Measurements from ENCODE around the gene CDKN3.
"Not testable (repeated sequence)": the region's sequence is repeated elsewhere in the genome, so short reads cannot be mapped to it uniquely, and the experiment has no call there.

The CDKN3 gene

DNA sequence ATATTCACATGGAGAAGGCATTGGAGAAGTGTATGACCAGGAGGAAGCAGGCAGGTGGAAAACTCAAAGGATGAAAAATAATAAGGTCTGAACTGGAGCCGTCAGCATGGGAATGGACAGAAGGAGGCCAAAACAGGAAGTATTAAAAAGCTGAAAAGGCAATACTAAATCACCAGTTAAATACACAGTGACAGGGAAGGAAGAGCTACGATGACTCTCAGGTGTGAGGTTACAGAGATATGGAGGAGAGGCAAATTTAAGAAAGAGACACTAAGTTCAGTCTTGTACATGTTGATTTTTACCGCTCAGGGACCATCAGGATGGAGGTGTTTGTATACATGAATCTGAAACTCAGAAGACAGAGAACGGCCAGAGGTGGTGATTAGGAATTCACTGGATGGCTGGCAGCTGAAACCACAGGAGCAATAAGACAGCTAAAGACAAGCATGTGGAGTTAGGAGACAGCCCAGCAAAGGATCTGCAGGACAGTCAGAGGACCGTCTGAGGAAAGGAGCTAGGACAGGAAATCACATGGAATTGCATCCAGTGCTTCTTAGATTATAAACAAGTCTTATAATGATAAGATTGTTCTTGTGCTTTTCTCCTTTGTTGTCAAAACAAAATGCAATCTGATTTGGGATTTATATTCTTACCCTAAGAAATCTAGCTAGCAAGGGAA lies 33.9 kb upstream of the CDKN3 start:
- H3K9me3 ChIP-seq (ENCODE audit: control insufficient read depth, insufficient read depth, low read length), result no peaks in the 10 kb centered on the region
- H3K9ac ChIP-seq (ENCODE audit: low read depth, low read length), result no peak overlapping the region
- peaks cover 45% of the 10 kb centered on the region for H3K4me1 ChIP-seq (ENCODE audit: insufficient read depth, low read length)
- H3K36me3 ChIP-seq (ENCODE audit: insufficient read depth, low read length), result no peaks in the 10 kb centered on the region

DNA sequence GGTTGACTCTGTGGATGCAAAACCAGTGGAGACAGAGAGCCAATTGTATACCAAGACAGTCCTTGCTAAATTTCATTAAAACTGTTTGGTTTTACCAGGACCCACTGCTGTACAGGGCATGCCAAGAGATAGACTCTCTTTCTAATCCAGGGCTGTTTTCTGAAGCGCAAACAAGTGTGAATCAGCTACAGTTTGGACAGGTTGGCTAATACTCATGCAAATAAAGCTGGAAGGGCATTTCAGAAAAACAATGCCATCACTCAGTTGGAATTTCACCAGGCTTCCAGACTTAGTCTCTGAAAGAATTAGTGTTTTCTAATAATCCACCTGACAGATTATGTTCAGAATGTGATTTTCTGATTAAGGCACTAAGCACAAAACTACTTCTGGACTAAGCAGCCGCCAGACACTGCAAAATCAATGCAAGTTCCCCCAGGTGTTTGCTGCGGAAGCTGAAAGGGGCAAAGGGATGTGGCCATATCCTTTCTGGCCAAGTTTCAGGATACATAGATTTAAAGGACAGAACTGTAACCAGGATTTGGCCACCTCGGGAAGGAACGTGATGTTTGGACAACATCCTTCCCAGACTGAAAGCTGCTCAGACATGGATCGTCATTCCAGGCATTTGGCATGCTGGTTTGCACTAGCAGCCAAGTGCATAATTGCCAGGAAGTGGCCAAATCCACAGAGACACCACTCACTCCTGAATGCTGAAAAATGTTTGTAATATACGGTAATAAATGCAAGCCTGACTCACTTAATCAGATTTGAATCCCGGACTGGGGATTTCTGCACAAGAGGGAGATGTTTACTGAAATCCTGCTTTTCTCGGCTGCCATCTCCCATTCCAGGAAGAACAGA lies 32.0 kb upstream of the CDKN3 start:
- peaks cover 47% of the 10 kb centered on the region for H3K4me1 ChIP-seq (ENCODE audit: insufficient read depth, low read length)
- no peaks in the 10 kb centered on the region for H3K9me3 ChIP-seq (ENCODE audit: control insufficient read depth, insufficient read depth, low read length)
- H3K36me3 ChIP-seq (ENCODE audit: insufficient read depth, low read length), result no peaks in the 10 kb centered on the region
- H3K9ac ChIP-seq (ENCODE audit: low read depth, low read length), result no peak overlapping the region

DNA sequence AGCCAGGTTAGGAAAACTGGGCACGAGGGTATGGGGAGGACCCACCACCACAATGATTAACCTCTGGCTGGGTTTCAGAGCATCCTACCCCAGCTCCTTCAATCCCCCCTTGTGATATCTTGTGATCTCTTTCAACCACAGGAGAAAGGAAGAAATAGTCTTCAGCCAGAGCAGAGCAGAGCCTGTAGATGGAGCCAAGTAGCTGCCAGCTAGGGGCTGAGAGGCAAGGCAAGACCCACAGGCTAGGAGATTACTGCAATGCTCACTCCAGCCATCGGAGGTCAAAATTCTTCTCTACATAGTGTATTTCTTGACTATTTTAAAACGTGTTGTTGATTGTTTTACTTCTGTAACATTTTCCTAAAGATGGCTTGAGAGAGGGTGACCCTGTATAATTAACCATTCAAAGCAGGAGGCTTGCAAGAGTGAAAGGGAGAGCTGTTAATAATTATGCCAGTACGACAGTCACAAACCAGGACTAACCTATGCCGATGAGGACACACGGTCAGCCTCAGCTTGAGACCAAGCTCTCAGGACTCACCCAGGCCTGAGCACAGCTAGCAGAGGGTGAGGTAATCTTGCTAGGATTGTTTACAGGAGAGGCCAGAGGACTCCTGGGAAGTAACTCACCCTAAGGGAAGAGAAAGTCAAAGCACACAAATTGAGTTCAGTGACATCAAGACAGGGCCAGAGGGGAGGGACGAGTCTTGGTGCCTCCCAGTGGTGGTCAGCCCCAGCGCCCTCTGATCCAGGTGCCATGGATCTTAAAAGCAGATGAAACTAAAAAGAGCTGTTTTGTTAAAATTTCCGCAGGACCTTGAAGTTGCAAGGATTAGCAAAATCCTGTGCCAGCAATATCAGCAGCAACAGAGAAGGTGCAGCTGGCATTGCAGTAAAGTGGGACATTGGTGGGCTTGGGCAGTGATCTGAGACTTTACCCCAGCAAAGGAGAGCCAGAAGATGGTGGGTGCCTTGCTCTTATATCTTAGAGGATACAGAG lies 29.8 kb upstream of the CDKN3 start:
- Histone ChIP-seq H3K4me1 (ENCODE audit: insufficient read depth, low read length) (peaks cover 45% of the 10 kb centered on the region), H3K9ac (ENCODE audit: low read depth, low read length) (peak overlapping the region; percentile 17; the same call in 1 of the 2 replicates), H3K36me3 (ENCODE audit: insufficient read depth, low read length) (no peaks in the 10 kb centered on the region), H3K9me3 (ENCODE audit: control insufficient read depth, insufficient read depth, low read length) (no peaks in the 10 kb centered on the region)

DNA sequence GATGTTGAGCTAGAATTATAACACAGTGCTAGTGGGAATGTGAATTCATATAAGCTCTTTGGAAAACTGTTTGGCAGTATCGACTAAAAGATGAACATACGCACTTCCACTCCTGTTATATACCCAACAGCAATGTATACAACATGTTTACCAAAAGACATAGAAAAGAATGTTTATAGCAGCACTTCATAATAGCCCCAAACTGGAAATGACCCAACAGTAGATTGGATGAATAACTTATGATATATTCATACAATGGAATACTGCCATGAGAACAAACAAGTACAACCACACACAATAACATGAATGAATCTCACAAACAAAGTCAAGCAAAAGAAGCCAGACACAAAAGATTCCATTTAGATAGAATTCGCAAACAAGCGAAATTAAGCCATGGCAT lies 28.5 kb upstream of the CDKN3 start:
- H3K4me1 ChIP-seq (ENCODE audit: insufficient read depth, low read length), result peaks cover 36% of the 10 kb centered on the region
- no peaks in the 10 kb centered on the region for H3K36me3 ChIP-seq (ENCODE audit: insufficient read depth, low read length)
- no peaks in the 10 kb centered on the region for H3K9me3 ChIP-seq (ENCODE audit: control insufficient read depth, insufficient read depth, low read length)
- H3K9ac ChIP-seq (ENCODE audit: low read depth, low read length), result no peak overlapping the region

DNA sequence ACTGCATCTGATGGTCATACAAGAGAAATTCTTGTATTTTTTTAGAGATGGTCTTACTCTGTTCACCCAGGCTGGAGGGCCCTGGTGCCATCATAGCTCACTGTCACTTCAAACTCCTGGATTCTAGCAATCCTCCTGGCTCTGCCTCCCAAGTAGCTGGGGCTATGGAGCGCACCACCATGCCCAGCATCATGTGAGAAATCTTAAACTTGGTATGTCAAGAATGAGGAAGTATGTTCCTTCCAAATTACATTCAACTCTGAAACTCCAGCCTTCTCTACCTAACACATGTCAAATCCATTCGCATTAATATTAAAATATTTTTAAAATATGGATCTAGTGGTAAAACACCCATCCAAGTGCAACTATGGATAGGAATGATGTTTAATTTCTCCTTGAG lies 27.5 kb upstream of the CDKN3 start:
- Histone ChIP-seq H3K4me1 (ENCODE audit: insufficient read depth, low read length) (peaks cover 31% of the 10 kb centered on the region), H3K9ac (ENCODE audit: low read depth, low read length) (no peak overlapping the region), H3K9me3 (ENCODE audit: control insufficient read depth, insufficient read depth, low read length) (no peaks in the 10 kb centered on the region), H3K36me3 (ENCODE audit: insufficient read depth, low read length) (no peaks in the 10 kb centered on the region)

DNA sequence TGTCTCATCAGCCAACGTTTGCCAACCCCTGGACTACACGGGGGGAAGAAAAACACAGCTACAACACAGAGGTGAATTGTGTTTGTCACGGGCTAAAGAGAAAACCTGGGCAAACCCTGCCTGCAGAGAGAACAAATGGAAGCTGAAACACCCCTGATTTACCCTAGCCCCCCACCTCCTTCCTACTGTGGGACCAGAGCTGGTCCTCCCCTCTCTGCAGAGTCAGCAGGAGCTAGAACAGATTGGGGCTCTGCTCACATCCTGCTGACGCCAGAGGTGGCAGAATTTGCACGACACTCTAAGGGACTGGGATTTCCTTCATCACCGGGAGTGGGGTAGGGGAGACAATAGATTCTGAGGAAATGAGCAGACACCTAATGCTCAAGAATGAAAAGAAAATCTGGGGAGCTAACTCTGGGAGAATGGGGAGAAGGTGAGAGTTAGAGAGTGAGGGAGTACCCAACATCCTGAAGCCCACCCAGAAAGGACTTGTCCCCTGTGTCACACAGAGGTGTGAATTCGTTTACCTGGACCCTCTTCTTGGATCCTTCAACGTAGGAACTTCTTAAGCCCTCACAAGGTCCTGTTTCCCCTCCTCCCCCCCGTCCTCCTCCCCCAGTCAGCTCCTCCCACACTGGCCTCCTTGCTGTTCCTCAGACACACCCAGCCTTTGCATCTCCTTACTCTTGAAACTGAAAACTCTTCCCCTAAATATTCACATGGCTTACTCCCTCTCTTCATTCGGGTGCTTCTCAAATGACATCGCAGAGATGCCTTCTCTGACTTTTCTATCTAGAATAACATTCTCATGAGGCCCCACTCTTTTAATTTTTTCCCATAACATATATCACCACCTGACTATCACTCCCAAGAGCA lies 26.2 kb upstream of the CDKN3 start:
- Histone ChIP-seq H3K36me3 (ENCODE audit: insufficient read depth, low read length) (no peaks in the 10 kb centered on the region), H3K9ac (ENCODE audit: low read depth, low read length) (no peak overlapping the region), H3K4me1 (ENCODE audit: insufficient read depth, low read length) (peaks cover 29% of the 10 kb centered on the region), H3K9me3 (ENCODE audit: control insufficient read depth, insufficient read depth, low read length) (no peaks in the 10 kb centered on the region)

DNA sequence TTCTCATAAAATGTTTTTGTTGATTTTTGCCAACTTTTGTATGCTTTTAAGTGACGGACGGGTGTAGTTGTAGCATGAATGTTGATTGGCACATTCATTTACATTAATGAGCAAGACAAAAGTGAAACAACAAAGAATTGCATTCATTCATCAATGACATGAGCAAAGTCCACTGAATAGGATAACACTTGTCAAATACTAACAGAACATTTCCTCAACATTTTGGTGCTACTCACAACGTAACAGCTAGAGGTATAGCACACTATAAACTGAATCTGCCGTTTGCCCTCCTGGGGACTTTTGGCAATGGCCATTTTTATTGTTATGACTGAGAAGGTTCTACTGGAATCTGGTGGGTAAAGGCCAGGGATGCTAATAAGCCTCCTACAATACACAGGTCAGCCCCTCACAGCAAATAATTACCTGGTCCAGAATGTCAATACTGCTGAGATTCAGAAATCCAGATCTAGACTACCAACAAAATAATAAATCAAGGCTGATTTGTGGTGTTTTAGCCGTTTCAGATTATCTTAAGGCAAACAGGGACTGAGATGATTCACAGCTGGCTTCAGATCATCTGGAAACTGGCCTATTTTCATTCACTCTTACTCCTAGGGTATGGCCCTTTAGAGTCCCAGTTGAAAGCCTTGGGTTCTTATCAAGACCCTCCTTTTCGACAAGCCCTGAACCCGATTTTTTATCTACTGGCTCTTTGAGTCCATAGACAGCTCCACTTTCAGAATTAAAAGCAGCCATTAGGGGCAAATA lies 22.5 kb upstream of the CDKN3 start:
- no peaks in the 10 kb centered on the region for H3K9me3 ChIP-seq (ENCODE audit: control insufficient read depth, insufficient read depth, low read length)
- no peaks in the 10 kb centered on the region for H3K36me3 ChIP-seq (ENCODE audit: insufficient read depth, low read length)
- H3K9ac ChIP-seq (ENCODE audit: low read depth, low read length), result no peak overlapping the region
- H3K4me1 ChIP-seq (ENCODE audit: insufficient read depth, low read length), result peaks cover 31% of the 10 kb centered on the region

DNA sequence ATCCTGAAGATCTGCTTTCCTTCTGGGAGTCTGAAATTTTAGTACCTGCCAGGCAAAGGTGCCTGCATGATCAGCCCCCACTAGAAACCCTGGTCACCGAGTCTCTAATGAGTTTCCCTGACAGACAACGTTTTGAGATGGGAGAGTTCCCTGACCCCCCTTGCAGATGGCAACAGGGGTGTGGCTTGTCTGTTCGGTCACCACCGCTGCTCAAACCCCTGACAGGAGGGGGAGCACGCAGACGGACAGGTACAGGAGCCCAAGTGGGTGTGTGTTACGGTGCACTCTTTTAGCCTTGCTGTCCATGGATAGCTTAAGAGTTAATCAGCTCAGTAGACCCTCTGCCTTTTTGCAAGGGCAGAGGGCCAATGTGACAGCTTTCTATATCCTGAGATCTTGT lies 19.3 kb upstream of the CDKN3 start:
- Histone ChIP-seq H3K9ac (ENCODE audit: low read depth, low read length) (no peak overlapping the region), H3K36me3 (ENCODE audit: insufficient read depth, low read length) (no peaks in the 10 kb centered on the region), H3K4me1 (ENCODE audit: insufficient read depth, low read length) (peaks cover 20% of the 10 kb centered on the region), H3K9me3 (ENCODE audit: control insufficient read depth, insufficient read depth, low read length) (no peaks in the 10 kb centered on the region)

DNA sequence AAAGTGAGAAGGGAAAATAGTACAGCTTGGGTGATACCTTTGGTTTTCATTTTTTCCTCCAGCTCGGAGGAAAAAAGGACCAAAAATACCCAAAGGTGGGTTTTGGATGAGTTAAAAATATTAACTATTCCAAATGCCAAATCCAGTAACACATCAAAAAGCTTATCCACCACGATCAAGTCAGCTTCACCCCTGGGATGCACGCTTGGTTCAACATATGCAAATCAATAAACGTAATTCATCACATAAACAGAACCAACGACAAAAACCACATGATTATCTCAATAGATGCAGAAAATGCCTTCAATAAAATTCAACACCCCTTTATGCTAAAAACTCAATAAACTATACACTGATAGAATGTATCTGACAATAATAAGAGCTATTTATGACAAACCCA lies 17.9 kb upstream of the CDKN3 start:
- H3K4me1 ChIP-seq (ENCODE audit: insufficient read depth, low read length), result peaks cover 20% of the 10 kb centered on the region
- not testable (repeated sequence) for H3K9ac ChIP-seq (ENCODE audit: low read depth, low read length); H3K36me3 ChIP-seq (ENCODE audit: insufficient read depth, low read length); H3K9me3 ChIP-seq (ENCODE audit: control insufficient read depth, insufficient read depth, low read length)

DNA sequence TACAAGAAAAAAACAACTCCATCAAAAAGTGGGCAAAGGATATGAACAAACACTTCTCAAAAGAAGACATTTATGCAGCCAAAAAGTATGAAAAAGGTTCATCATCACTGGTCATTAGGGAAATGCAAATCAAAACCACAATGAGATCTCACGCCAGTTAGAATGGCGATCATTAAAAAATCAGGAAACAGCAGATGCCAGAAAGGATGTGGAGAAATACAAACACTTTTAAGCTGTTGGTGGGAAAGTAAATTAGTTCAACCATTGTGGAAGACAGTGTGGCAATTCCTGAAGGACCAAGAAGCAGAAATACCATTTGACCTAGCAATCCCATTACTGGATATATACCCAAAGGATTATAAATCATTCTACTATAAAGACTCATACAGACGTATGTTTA lies 16.2 kb upstream of the CDKN3 start:
- not testable (repeated sequence) for H3K4me1 ChIP-seq (ENCODE audit: insufficient read depth, low read length); H3K36me3 ChIP-seq (ENCODE audit: insufficient read depth, low read length); H3K9me3 ChIP-seq (ENCODE audit: control insufficient read depth, insufficient read depth, low read length); H3K9ac ChIP-seq (ENCODE audit: low read depth, low read length)

DNA sequence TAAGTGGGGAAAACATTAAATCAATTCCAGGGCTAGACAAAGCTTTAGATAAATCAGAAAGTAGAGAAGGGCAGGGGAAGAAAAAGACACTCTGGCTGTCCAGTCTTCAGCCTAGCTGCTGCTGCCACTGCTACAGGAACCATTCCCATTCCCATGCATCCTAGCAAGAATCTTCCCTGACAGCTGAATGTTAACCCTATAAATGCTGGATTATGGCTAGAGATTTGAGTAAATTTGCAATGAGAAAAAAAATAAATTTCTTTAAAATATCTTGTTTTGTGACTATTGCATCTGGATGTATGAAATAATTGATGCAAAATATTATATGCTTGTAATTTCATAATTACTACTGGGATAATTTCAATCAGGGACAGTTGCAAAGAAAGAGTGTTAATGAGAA lies 15.0 kb upstream of the CDKN3 start:
- peaks cover 9% of the 10 kb centered on the region; the same call in 1 of the 2 replicates for H3K4me1 ChIP-seq (ENCODE audit: insufficient read depth, low read length)
- H3K9me3 ChIP-seq (ENCODE audit: control insufficient read depth, insufficient read depth, low read length), result no peaks in the 10 kb centered on the region
- no peaks in the 10 kb centered on the region for H3K36me3 ChIP-seq (ENCODE audit: insufficient read depth, low read length)
- H3K9ac ChIP-seq (ENCODE audit: low read depth, low read length), result no peak overlapping the region

DNA sequence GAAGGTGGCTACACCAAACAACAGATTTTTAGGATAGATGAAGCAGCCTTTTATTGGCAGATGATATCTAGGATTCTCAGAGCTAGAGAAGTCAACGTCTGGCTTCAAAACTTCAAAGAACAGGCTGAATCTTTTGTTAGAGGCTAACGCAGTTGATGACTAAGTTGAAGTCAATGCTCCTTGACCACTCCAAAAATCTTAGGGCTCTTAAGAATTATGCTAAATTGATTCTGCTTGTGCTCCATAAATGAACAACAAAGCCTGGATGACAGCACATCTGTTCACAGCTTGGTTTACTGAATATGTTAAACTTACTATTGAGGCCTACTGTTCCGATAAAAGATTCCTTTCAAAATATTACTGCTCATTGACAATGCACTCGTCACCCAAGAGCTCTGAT lies 13.0 kb upstream of the CDKN3 start:
- Histone ChIP-seq H3K4me1 (ENCODE audit: insufficient read depth, low read length) (no peaks in the 10 kb centered on the region), H3K9ac (ENCODE audit: low read depth, low read length) (no peak overlapping the region), H3K9me3 (ENCODE audit: control insufficient read depth, insufficient read depth, low read length) (no peaks in the 10 kb centered on the region), H3K36me3 (ENCODE audit: insufficient read depth, low read length) (no peaks in the 10 kb centered on the region)

DNA sequence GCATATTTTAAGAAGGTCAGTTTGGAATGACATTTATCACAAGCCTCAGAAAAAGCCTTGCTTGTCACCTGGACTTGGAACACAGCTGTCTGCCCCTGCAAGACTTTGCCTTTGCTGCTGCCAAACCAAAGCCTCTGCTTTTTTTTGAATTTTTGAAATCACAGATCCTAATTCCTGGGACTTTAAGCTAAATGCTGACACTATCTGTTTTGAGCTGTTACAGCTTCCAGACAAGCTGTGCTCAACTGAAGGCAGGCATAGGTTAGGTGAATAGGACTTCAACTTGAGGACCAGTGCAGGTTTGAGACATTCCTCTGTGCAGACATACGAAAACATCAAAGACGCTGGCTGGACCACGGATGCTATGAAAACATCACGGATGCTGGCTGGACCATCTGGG lies 11.3 kb upstream of the CDKN3 start:
- H3K9ac ChIP-seq (ENCODE audit: low read depth, low read length), result no peak overlapping the region
- H3K9me3 ChIP-seq (ENCODE audit: control insufficient read depth, insufficient read depth, low read length), result no peaks in the 10 kb centered on the region
- no peaks in the 10 kb centered on the region for H3K36me3 ChIP-seq (ENCODE audit: insufficient read depth, low read length)
- no peaks in the 10 kb centered on the region for H3K4me1 ChIP-seq (ENCODE audit: insufficient read depth, low read length)

All from ES-I3 (cell line).